Measurements from ENCODE around the gene ANKRD12.

Gene ANKRD12

DNA sequence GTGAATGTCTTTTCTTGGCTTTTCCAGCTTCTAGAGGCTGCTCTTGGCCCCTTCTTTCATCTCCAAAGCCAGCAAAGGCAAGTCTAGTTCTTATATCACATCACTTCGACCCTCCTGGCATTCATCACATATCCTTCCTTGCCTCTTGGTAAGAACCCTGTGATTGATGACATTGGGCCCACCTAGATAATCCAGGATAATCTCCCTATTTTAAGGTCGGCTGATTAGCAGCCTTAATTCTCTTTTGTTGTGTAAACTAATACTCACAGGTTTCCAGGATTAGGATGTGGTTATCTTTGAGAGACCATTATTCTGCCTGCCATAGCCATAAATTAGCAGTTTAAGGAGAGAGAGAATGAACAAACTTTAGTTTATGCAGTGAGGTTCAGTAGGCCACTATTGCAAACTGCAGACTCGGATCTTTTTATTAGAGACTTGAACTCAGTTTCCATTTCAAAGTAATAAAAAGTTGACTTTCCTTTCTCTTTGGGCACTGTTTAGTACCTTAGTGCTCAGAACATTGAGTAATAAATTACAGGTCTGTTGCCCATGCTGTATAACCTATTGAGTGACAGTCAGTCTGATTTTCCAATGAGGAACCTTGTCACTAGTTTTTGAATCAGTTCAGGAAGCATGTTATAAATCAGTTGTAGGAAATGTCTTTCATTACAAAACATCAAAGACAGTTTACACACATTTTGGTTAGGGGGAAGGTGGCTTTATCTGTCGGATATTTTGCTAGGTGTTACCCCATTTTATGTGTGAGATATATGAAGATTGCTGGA lies 29.6 kb upstream of the ANKRD12 start:
- no peak for DNase-seq

DNA sequence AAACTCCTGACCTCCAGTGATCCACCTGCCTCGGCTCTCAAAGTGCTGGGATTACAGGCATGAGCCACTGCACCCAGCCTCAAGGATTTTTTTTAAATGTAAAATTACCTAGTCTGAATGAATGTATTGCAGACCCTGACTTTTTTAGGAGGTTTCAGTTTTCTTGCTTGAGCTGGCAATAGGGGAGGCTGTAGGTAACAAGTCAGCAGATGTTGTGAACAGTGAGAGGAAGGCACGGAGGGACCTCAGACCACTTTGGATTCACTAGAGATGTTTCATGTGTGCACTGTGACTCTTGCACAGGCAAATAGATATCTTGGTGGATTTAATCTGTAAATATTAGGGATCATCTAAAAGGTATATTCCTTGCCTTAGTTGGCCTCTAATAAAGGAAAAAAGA lies 27.7 kb upstream of the ANKRD12 start:
- DNase-seq, result no peak

DNA sequence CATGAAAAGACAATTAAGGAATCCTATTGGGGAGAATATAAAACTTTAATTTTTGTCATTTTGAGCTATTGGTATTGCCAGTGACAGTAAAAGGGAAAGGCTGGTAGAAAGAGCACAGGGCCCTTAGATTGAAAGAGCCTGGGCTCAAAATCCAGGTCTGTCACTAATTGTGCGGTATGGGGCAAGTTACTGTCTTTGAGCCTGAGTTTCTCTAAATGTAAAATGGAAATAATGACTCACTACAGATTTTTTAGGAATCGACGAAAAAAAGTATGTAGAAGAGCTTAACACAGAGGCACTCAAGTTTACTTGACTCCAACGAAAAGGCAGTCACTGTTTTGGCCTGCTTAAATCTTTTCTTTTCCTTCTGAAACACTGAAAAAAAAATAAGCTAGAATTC lies 27.1 kb upstream of the ANKRD12 start:
- DNase-seq, result no peak

- DNase-seq, result no peak
Observed at GRCh38 chr18:9113468-9114149, 23.0 kb upstream of the ANKRD12 start.

- no peak for DNase-seq
Observed at GRCh38 chr18:9115984-9116383, 20.6 kb upstream of the ANKRD12 start.

- DNase-seq, result no peak
Observed at GRCh38 chr18:9117980-9118841, 18.4 kb upstream of the ANKRD12 start.

GRCh38 chr18:9120796-9121195 lies 15.8 kb upstream of the ANKRD12 start:
- no peak for DNase-seq

DNA sequence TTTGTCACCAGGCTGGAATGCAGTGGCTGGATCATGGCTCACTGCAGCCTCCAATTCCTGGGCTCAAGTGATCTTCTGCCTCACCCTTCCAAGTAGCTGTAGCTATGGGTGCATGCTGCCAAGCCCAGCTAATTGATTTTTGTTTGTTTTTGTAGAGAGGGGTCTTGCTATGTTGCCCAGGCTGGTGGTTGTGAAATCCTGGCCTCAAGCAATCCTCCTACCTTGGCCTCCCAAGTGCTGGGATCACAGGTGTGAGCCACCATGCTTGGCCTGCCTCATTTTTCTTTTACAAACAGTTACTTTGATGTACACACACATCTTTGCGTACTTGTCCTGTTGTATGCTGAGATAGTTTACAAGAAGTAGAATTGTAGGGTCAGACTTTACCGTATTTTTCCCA lies 13.1 kb upstream of the ANKRD12 start:
- no peak for DNase-seq

DNA sequence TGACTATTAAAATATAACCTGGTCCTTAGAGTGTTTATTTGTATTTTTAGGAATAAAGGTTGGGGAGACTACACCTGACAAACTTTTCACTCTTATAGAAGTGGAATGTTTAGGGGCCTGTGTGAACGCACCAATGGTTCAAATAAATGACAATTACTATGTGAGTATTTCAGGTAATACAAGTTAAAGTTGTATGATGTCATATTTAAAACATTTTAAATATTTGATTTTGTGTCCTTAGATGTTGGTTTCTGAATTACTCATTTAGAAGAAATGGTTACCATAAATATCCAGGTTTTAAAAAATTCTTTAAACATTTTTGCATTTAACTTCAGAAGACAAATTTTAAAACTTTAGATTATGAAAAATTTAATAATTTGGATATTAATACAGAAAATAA lies 11.8 kb upstream of the ANKRD12 start:
- no peak for DNase-seq

- DNase-seq, result no peak
Observed at GRCh38 chr18:9126337-9126736, 10.2 kb upstream of the ANKRD12 start.

GRCh38 chr18:9130195-9130594 lies 6.4 kb upstream of the ANKRD12 start:
- DNase-seq, result no peak

- DNase-seq, result no peak
Observed at GRCh38 chr18:9130806-9131205, 5.8 kb upstream of the ANKRD12 start.

GRCh38 chr18:9132628-9133027 lies 4.0 kb upstream of the ANKRD12 start:
- no peak for DNase-seq

DNA sequence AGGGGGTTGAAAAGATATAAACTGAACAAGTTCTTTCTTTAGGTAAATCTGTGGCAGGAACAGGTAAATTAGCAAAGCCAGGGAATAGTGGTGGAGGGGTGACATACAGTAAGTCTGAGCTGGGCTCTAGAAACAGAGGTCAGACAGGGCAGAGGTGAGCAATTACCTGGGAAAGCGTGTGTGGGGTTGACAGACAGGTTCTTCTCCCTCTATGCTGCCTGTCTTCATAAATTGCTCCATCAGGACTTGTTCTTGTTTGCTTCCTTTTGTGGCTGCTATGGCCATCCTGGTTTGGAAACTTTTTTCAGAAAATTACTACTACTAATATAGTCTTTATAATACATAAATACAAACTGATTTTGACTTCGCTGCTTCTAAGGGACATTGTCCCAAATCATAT lies 3.4 kb upstream of the ANKRD12 start:
- DNase-seq, result no peak

DNA sequence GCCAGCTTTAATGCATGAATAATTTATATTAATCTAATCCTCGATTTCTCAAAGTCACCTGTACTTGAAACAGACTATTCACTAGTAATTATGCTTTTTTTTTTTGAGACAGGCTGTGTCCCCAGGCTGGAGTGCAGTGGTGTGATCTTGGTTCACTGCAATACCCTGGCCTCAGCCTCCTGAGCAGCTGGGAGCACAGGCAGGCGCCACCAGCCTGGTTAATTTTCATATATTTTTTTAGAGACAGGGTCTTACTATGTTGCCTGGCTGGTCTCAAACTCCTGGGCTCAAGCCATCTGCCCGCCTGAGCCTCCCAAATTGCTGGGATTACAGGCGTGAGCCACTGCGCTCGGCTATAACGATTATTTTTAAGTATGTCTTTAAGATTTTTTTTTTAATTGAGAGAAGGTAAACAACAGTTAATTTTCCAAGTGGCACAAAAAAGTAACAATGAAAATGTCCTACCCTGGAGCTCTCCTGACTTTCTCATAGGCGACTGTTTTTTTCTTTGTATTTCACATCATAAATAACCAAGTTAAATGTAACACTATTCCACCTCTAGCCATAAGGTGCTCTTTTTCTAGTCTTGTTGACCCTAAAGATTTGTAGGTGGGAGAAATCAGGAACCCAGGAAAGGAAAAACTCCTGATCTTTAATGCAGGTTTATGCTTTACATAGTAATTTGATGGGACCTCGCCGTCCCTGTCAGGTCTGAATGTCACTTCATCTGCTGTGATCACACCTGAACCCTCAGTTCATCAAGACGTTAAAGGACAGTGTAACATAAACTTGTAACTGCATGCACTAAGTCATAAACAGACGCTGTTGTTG lies 1.3 kb upstream of the ANKRD12 start:
- no peak for DNase-seq

DNA sequence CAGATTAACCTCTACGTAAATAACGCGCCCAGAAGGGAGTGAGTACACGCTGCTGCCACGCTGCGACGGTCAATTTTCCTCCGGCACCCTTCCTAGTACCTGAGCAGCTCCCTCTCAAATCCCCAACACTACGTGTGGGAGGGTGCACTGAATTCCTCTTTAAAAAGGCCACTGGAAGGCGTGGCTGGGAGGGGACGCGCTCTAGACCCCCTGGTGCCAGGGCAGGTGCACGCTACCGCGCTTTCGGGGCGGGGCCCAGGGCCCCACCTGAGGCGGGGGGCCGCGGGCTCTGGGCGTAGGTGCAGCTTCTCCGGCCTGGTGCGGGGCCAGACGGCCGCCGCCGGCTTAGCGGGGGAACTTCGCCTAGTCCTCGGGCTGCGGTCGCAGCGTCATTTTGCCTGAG lies 668 bp upstream of the ANKRD12 start:
- peak; percentile 58 for DNase-seq

GRCh38 chr18:9137168-9138066 lies 836 bp downstream of the ANKRD12 start:
- peak; percentile 59 for DNase-seq

GRCh38 chr18:9139400-9140039 lies 2.9 kb downstream of the ANKRD12 start:
- no peak for DNase-seq

- DNase-seq, result no peak
Observed at GRCh38 chr18:9140381-9140780, 3.8 kb downstream of the ANKRD12 start.

- DNase-seq, result no peak
Observed at GRCh38 chr18:9140984-9141383, 4.4 kb downstream of the ANKRD12 start.

- no peak for DNase-seq
Observed at GRCh38 chr18:9146224-9146623, 9.6 kb downstream of the ANKRD12 start.

All from NCI-H1436 (cell line).